CD4-positive, CD25-positive, alpha-beta regulatory T cell (primary cell): Measurements from ENCODE around the gene CCDC7. TPM values are rescaled to one million over a fixed set of nuclear protein-coding genes. Genes with fewer than 3 reads are reported as not detected.
"Not testable (repeated sequence)": the region's sequence is repeated elsewhere in the genome, so short reads cannot be mapped to it uniquely, and the experiment has no call there.

Experiments used
- ATAC-seq, 2 donors: fragments of 150-1000 bp; cut with Tn5 transposase; one replicate each; pipeline ENCODE4 v1.10.0; 2021; ENCODE audit warnings: low read depth in 2 of 2, moderate number of reproducible peaks in 2 of 2, moderate library complexity in 1 of 2
- DNase-seq, 3 donors: peaks; one replicate each; pipeline versions ENCODE4 v3.0.0 to v3.0.0-alpha.2; 2012 to 2022; ENCODE audit warnings: mixed read lengths in 1 of 3
- H3K27ac ChIP-seq: one replicate; pipeline ENCODE4 v1.7.0; 2013; ENCODE audit warnings: mild to moderate bottlenecking, low read length; ENCODE audit not compliant: insufficient read depth, poor library complexity, severe bottlenecking
- H3K27me3 ChIP-seq: one replicate; pipeline ENCODE4 v1.7.0; 2013; ENCODE audit warnings: low read length; ENCODE audit not compliant: control insufficient read depth, insufficient read depth
- H3K36me3 ChIP-seq: one replicate; pipeline ENCODE4 v1.7.0; 2013; ENCODE audit warnings: mild to moderate bottlenecking, low read length, moderate library complexity; ENCODE audit not compliant: control insufficient read depth, insufficient read depth
- H3K4me1 ChIP-seq: 2 replicates; pipeline ENCODE4 v1.7.0; 2013; ENCODE audit warnings: mild to moderate bottlenecking, low read length; ENCODE audit not compliant: insufficient read depth, control insufficient read depth, poor library complexity, severe bottlenecking
- H3K4me3 ChIP-seq: one replicate; pipeline ENCODE4 v1.7.0; 2013; ENCODE audit warnings: low read depth, mild to moderate bottlenecking, low read length, moderate library complexity
- H3K9me3 ChIP-seq, 2 experiments: 1 replicate in 1 of 2; 2 replicates in 1 of 2; pipeline ENCODE4 v1.7.0; 2013; ENCODE audit warnings: low read length in 2 of 2, mild to moderate bottlenecking in 1 of 2, moderate library complexity in 1 of 2; ENCODE audit not compliant: control insufficient read depth in 2 of 2
- H3K27ac Mint-ChIP-seq, 3 donors: one replicate each; pipeline ENCODE4 v1.8.0; 2020 to 2022; ENCODE audit warnings: mild to moderate bottlenecking in 3 of 3, mixed read lengths in 3 of 3, moderate library complexity in 2 of 3
- H3K27me3 Mint-ChIP-seq: one replicate; pipeline ENCODE4 v1.8.0; 2022; ENCODE audit warnings: mild to moderate bottlenecking, mixed read lengths
- H3K36me3 Mint-ChIP-seq: one replicate; pipeline ENCODE4 v1.8.0; 2020; ENCODE audit warnings: mixed read lengths
- H3K4me1 Mint-ChIP-seq, 4 donors: one replicate each; pipeline ENCODE4 v1.8.0; 2020 to 2022; ENCODE audit warnings: mixed read lengths in 4 of 4, mild to moderate bottlenecking in 1 of 4
- H3K4me3 Mint-ChIP-seq, 4 donors: one replicate each; pipeline ENCODE4 v1.8.0; 2020 to 2022; ENCODE audit warnings: mild to moderate bottlenecking in 4 of 4, mixed read lengths in 4 of 4, moderate library complexity in 3 of 4
- H3K9me3 Mint-ChIP-seq, 7 donors: one replicate each; pipeline ENCODE4 v1.8.0; 2020 to 2022; ENCODE audit warnings: mixed read lengths in 7 of 7, mild to moderate bottlenecking in 3 of 7, moderate library complexity in 2 of 7
- polyA plus RNA-seq, 4 donors: library from polyadenylated mRNA; unstranded; fragments of 300-500 nt; fragmentation: Illumina TruSeq; gene quantifications; one replicate each; pipeline ENCODE4 v1.2.3, GENCODE V29; 2021
- total RNA-seq: library from RNA; stranded (reverse); gene quantifications from one replicate; pipeline ENCODE4 v1.2.3, GENCODE V29; 2022

The CCDC7 gene
- total and polyA plus RNA-seq, 5 donors from 2014 or later: 6.8 to 73.6 (median 29.9) TPM

DNA sequence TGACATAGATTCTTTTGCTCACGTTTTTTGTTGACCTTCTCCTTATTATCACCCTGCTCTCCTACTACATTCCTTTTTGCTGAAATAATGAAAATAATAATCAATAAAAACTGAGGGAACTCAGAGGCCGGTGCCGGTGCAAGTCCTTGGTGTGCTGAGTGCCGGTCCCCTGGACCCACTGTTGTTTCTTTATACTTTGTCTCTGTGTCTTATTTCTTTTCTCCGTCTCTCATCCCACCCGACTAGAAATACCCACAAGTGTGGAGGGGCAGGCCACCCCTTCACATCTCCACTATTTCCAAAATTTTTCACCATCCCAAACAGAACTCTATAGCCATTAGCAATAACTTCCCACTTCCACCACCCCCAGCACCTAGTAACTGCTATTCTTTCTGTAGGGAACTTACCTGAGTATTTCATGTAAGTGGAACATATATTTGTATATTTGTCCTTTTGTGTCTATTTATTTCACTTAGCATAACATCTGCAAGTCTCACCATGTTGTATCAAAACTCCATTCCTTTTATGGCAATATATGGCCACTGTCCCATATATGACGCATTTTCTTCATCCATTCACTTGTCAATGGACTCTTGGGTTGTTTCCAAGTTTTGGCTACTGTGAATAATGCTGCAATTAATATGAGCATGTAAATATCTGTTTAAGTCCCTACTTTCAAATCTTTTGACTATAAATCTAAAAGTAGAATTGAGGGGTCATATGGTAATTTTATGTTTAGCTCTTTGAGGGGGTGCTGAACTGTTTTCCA, 449.4 kb downstream of the CCDC7 start:
- H3K9me3 Mint-ChIP-seq, H3K4me3 ChIP-seq, H3K27me3 Mint-ChIP-seq, H3K4me3 Mint-ChIP-seq, H3K27me3 ChIP-seq, H3K9me3 ChIP-seq, H3K4me1 ChIP-seq, DNase-seq, H3K27ac ChIP-seq, H3K4me1 Mint-ChIP-seq, ATAC-seq: not testable (repeated sequence)
- peak overlapping the region in 1 of 3 donors; percentile 74 for H3K27ac Mint-ChIP-seq
- H3K36me3 Mint-ChIP-seq: peaks cover 42% of the 10 kb centered on the region
- peaks cover 44% of the 10 kb centered on the region for H3K36me3 ChIP-seq

GRCh38 chr10:32901815-32902214, 455.9 kb downstream of the CCDC7 start:
- Mint-ChIP-seq H3K27ac (peak overlapping the region in 1 of 3 donors; percentile 42), H3K4me3 (no peak overlapping the region), H3K9me3 (no peaks in the 10 kb centered on the region), H3K4me1 (peaks cover 8 to 20% (median 12%) of the 10 kb centered on the region in 4 donors), H3K36me3 (peaks cover 59% of the 10 kb centered on the region), H3K27me3 (no peaks in the 10 kb centered on the region)
- no peak overlapping the region for H3K4me3 ChIP-seq
- H3K27ac ChIP-seq: peak overlapping the region; percentile 25
- no peaks in the 10 kb centered on the region for H3K9me3 ChIP-seq
- H3K27me3 ChIP-seq: no peaks in the 10 kb centered on the region
- ATAC-seq: no peak
- no peaks in the 10 kb centered on the region for H3K4me1 ChIP-seq
- no peak for DNase-seq
- peaks cover 85% of the 10 kb centered on the region for H3K36me3 ChIP-seq

GRCh38 chr10:32905466-32905865, 459.5 kb downstream of the CCDC7 start:
- Histone ChIP-seq H3K4me1 (no peaks in the 10 kb centered on the region), H3K4me3 (no peak overlapping the region), H3K27me3 (no peaks in the 10 kb centered on the region), H3K27ac (peak overlapping the region; percentile 29), H3K36me3 (peaks cover 85% of the 10 kb centered on the region), H3K9me3 (no peaks in the 10 kb centered on the region)
- peaks cover 57% of the 10 kb centered on the region for H3K36me3 Mint-ChIP-seq
- no peaks in the 10 kb centered on the region for H3K9me3 Mint-ChIP-seq
- H3K4me3 Mint-ChIP-seq: peak overlapping the region in 1 of 4 donors; percentile 17
- no peak for ATAC-seq
- DNase-seq: no peak
- H3K27ac Mint-ChIP-seq: peak overlapping the region in 2 of 3 donors; percentile 19 to 36
- H3K27me3 Mint-ChIP-seq: no peaks in the 10 kb centered on the region
- peaks cover 8 to 24% (median 13%) of the 10 kb centered on the region in 4 donors for H3K4me1 Mint-ChIP-seq

GRCh38 chr10:32906595-32906994, 460.7 kb downstream of the CCDC7 start:
- peaks cover 62% of the 10 kb centered on the region for H3K36me3 Mint-ChIP-seq
- H3K9me3 Mint-ChIP-seq: peaks cover 0 to 2% (median 0%) of the 10 kb centered on the region in 7 donors
- no peak overlapping the region for H3K4me3 Mint-ChIP-seq
- Histone ChIP-seq H3K36me3 (peaks cover 91% of the 10 kb centered on the region), H3K27me3 (no peaks in the 10 kb centered on the region), H3K9me3 (no peaks in the 10 kb centered on the region), H3K4me3 (no peak overlapping the region), H3K27ac (no peak overlapping the region), H3K4me1 (no peaks in the 10 kb centered on the region)
- no peak for ATAC-seq
- no peaks in the 10 kb centered on the region for H3K27me3 Mint-ChIP-seq
- H3K4me1 Mint-ChIP-seq: peaks cover 8 to 24% (median 15%) of the 10 kb centered on the region in 4 donors
- no peak for DNase-seq
- peak overlapping the region in 1 of 3 donors; percentile 20 for H3K27ac Mint-ChIP-seq

GRCh38 chr10:32909456-32909855, 463.5 kb downstream of the CCDC7 start:
- Mint-ChIP-seq H3K36me3 (peaks cover 62% of the 10 kb centered on the region), H3K27me3 (no peaks in the 10 kb centered on the region), H3K27ac (peak overlapping the region in 2 of 3 donors; percentile 22 to 61), H3K9me3 (peaks cover 0 to 3% (median 0%) of the 10 kb centered on the region in 7 donors), H3K4me3 (no peak overlapping the region), H3K4me1 (peaks cover 13 to 24% (median 20%) of the 10 kb centered on the region in 4 donors)
- Histone ChIP-seq H3K4me1 (no peaks in the 10 kb centered on the region), H3K4me3 (no peak overlapping the region), H3K27ac (no peak overlapping the region), H3K9me3 (no peaks in the 10 kb centered on the region), H3K27me3 (no peaks in the 10 kb centered on the region), H3K36me3 (peaks cover 81% of the 10 kb centered on the region)
- DNase-seq (no peak), ATAC-seq (no peak)

DNA sequence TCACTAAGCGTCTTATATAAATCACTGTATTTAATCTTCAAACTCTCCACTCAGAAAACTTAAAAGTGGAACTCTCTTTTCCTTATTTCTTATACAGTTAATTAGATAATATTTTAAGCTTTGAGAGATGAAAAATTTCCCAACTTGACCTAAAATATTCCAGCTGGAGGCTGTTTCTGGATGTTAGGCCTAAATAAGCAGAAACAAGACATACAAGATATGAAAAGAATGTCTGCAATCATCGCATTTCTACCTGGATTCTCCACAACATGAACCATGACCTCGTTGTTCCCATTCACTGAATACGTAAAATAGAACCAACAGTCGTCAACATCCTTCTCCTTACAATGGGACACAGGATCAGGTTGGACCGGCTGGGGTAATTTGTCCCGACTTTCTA, 464.0 kb downstream of the CCDC7 start:
- H3K27ac ChIP-seq, H3K9me3 Mint-ChIP-seq, ATAC-seq, H3K4me3 Mint-ChIP-seq, H3K9me3 ChIP-seq, H3K4me3 ChIP-seq, H3K27ac Mint-ChIP-seq, DNase-seq, H3K27me3 ChIP-seq, H3K27me3 Mint-ChIP-seq, H3K4me1 ChIP-seq: not testable (repeated sequence)
- Mint-ChIP-seq H3K4me1 (peaks cover 18 to 29% (median 25%) of the 10 kb centered on the region in 4 donors), H3K36me3 (peaks cover 67% of the 10 kb centered on the region)
- peaks cover 77% of the 10 kb centered on the region for H3K36me3 ChIP-seq

- Mint-ChIP-seq H3K27me3 (no peaks in the 10 kb centered on the region), H3K4me3 (no peak overlapping the region), H3K9me3 (peaks cover 0 to 3% (median 0%) of the 10 kb centered on the region in 7 donors), H3K4me1 (peaks cover 22 to 31% (median 27%) of the 10 kb centered on the region in 4 donors), H3K27ac (peak overlapping the region in 2 of 3 donors; percentile 6 to 84), H3K36me3 (peaks cover 73% of the 10 kb centered on the region)
- Histone ChIP-seq H3K27ac (no peak overlapping the region), H3K27me3 (no peaks in the 10 kb centered on the region), H3K36me3 (peaks cover 72% of the 10 kb centered on the region), H3K9me3 (no peaks in the 10 kb centered on the region), H3K4me3 (no peak overlapping the region), H3K4me1 (no peaks in the 10 kb centered on the region)
- ATAC-seq (no peak), DNase-seq (no peak)
Observed at GRCh38 chr10:32911285-32912016, 465.5 kb downstream of the CCDC7 start.
